EL (cell line): Measurements from ENCODE around the gene EREG.
"Not testable (repeated sequence)": the region's sequence is repeated elsewhere in the genome, so short reads cannot be mapped to it uniquely, and the experiment has no call there.

Source experiments
- DNase-seq: peaks from one replicate; pipeline ENCODE4 v3.0.0-alpha.2; 2016

Gene EREG

GRCh38 chr4:74391890-74392475 is 27.0 kb downstream of the EREG start:
- DNase-seq = no peak

GRCh38 chr4:74394476-74395136 is 29.7 kb downstream of the EREG start:
- peak; percentile 82 for DNase-seq

GRCh38 chr4:74395633-74396032 is 30.7 kb downstream of the EREG start:
- DNase-seq = peak; percentile 23

- DNase-seq = peak; percentile 21
These were observed 32.9 kb downstream of the EREG start for GRCh38 chr4:74397748-74398426.

- not testable (repeated sequence) for DNase-seq
These were observed 34.1 kb downstream of the EREG start for GRCh38 chr4:74398894-74399589.

GRCh38 chr4:74400395-74400794 is 35.5 kb downstream of the EREG start:
- DNase-seq = no peak

- DNase-seq = no peak
These were observed 37.9 kb downstream of the EREG start for GRCh38 chr4:74402692-74403456.

- no peak for DNase-seq
These were observed 42.9 kb downstream of the EREG start for GRCh38 chr4:74407891-74408290.

GRCh38 chr4:74408639-74409038 is 43.7 kb downstream of the EREG start:
- DNase-seq = peak; percentile 28

GRCh38 chr4:74410272-74410671 is 45.3 kb downstream of the EREG start:
- no peak for DNase-seq

- DNase-seq = no peak
These were observed 47.3 kb downstream of the EREG start for GRCh38 chr4:74412225-74412624.

- no peak for DNase-seq
These were observed 48.3 kb downstream of the EREG start for GRCh38 chr4:74413265-74413664.

GRCh38 chr4:74414149-74414809 is 49.3 kb downstream of the EREG start:
- no peak for DNase-seq

GRCh38 chr4:74415602-74416300 is 50.8 kb downstream of the EREG start:
- DNase-seq = no peak

- peak; percentile 88 for DNase-seq
These were observed 53.2 kb downstream of the EREG start for GRCh38 chr4:74418063-74418670.

- DNase-seq = no peak
These were observed 55.9 kb downstream of the EREG start for GRCh38 chr4:74420863-74421262.

- no peak for DNase-seq
These were observed 58.2 kb downstream of the EREG start for GRCh38 chr4:74423104-74423503.

GRCh38 chr4:74424111-74424510 is 59.2 kb downstream of the EREG start:
- no peak for DNase-seq

GRCh38 chr4:74426101-74426500 is 61.2 kb downstream of the EREG start:
- DNase-seq = peak; percentile 77

GRCh38 chr4:74428276-74428675 is 63.3 kb downstream of the EREG start:
- no peak for DNase-seq
